Loucy (cell line): ENCODE data around the gene KRTAP3-2.

Experiments used
- H2AFZ ChIP-seq: fragments of 200-600 bp; sonication (generic); 2 replicates; pipeline ENCODE4 v1.6.0; 2016; ENCODE audit warnings: antibody characterized with exemption, mild to moderate bottlenecking, low read length, moderate library complexity
- H3F3A ChIP-seq: fragments of 200-600 bp; 2 replicates; pipeline ENCODE4 v1.6.0; 2016; ENCODE audit warnings: antibody characterized with exemption, low read depth, mild to moderate bottlenecking
- H3K27me3 ChIP-seq: fragments of 200-600 bp; sonication (generic); 2 replicates; pipeline ENCODE4 v1.6.1; 2014; ENCODE audit warnings: low read length, mild to moderate bottlenecking; ENCODE audit not compliant: insufficient read depth, poor library complexity, severe bottlenecking
- H3K36me3 ChIP-seq: fragments of 200-600 bp; sonication (generic); 2 replicates; pipeline ENCODE4 v1.6.1; 2016; ENCODE audit warnings: low read length; ENCODE audit not compliant: insufficient read depth
- H3K4me1 ChIP-seq: fragments of 200-600 bp; sonication (generic); 2 replicates; pipeline ENCODE4 v1.5.1; 2014; ENCODE audit warnings: low read length, mild to moderate bottlenecking; ENCODE audit not compliant: insufficient read depth, poor library complexity, severe bottlenecking
- H3K4me2 ChIP-seq: fragments of 200-600 bp; sonication (generic); 2 replicates; pipeline ENCODE4 v1.6.0; 2014; ENCODE audit warnings: antibody characterized with exemption, low read length, low read depth, mild to moderate bottlenecking; ENCODE audit not compliant: poor library complexity, severe bottlenecking
- H3K4me3 ChIP-seq: fragments of 200-600 bp; sonication (generic); 2 replicates; pipeline ENCODE4 v1.5.1; 2014; ENCODE audit warnings: low read length, mild to moderate bottlenecking, mixed read lengths; ENCODE audit not compliant: poor library complexity, severe bottlenecking
- H3K79me2 ChIP-seq: fragments of 200-600 bp; sonication (generic); 2 replicates; pipeline ENCODE4 v1.6.1; 2014; ENCODE audit warnings: low read length; ENCODE audit not compliant: insufficient read depth
- H3K9ac ChIP-seq: fragments of 200-600 bp; sonication (generic); 2 replicates; pipeline ENCODE4 v1.6.0; 2014; ENCODE audit warnings: mild to moderate bottlenecking, low read depth, low read length, moderate library complexity; ENCODE audit not compliant: poor library complexity, severe bottlenecking
- H3K9me2 ChIP-seq: fragments of 200-600 bp; sonication (generic); replicated peaks from 2 replicates; pipeline ENCODE4 v1.6.1; 2016; ENCODE audit warnings: low read depth, low read length, mixed read lengths
- H3K9me3 ChIP-seq: fragments of 200-600 bp; sonication (generic); 2 replicates; pipeline ENCODE4 v1.6.1; 2014; ENCODE audit warnings: mild to moderate bottlenecking, antibody characterized with exemption, low read length, low read depth; ENCODE audit not compliant: insufficient read depth
- H4K20me1 ChIP-seq: fragments of 200-600 bp; sonication (generic); 2 replicates; pipeline ENCODE4 v1.6.0; 2014; ENCODE audit warnings: antibody characterized with exemption, low read length, mild to moderate bottlenecking; ENCODE audit not compliant: insufficient read depth, poor library complexity, severe bottlenecking
- CTCF ChIP-seq: fragments of 200-600 bp; sonication (generic); conservative IDR thresholded peaks from 2 replicates; pipeline ENCODE4 v1.5.1; 2014; ENCODE audit warnings: mild to moderate bottlenecking, antibody characterized with exemption, low read length
- EZH2phosphoT487 ChIP-seq: fragments of 200-600 bp; IDR thresholded peaks from 2 replicates; pipeline ENCODE4 v1.6.1; 2018; ENCODE audit warnings: antibody characterized with exemption, mild to moderate bottlenecking, moderate library complexity, borderline replicate concordance

KRTAP3-2 gene

GRCh38 chr17:41009936-41010335, 10.2 kb upstream of the KRTAP3-2 start:
- Histone ChIP-seq H3K4me3 (no peak overlapping the region), H3K9me3 (no peaks in the 10 kb centered on the region), H3K4me2 (no peak overlapping the region), H4K20me1 (no peaks in the 10 kb centered on the region), H3K4me1 (no peaks in the 10 kb centered on the region), H3K9me2 (no peaks in the 10 kb centered on the region), H3K9ac (no peak overlapping the region), H3K36me3 (no peaks in the 10 kb centered on the region), H2AFZ (no peak overlapping the region), H3K79me2 (no peaks in the 10 kb centered on the region), H3F3A (no peaks in the 10 kb centered on the region), H3K27me3 (no peaks in the 10 kb centered on the region)
- no peak for TF ChIP-seq EZH2phosphoT487
- no peak for TF ChIP-seq CTCF

- H3F3A ChIP-seq, result no peaks in the 10 kb centered on the region
- no peak overlapping the region for H3K9ac ChIP-seq
- no peaks in the 10 kb centered on the region for H3K9me3 ChIP-seq
- no peaks in the 10 kb centered on the region for H3K9me2 ChIP-seq
- no peaks in the 10 kb centered on the region for H3K4me1 ChIP-seq
- H3K27me3 ChIP-seq, result no peaks in the 10 kb centered on the region
- no peaks in the 10 kb centered on the region for H4K20me1 ChIP-seq
- no peaks in the 10 kb centered on the region for H3K36me3 ChIP-seq
- TF ChIP-seq EZH2phosphoT487 (no peak), CTCF (no peak)
- H3K4me2 ChIP-seq, result no peak overlapping the region
- H3K4me3 ChIP-seq, result no peak overlapping the region
- no peak overlapping the region for H2AFZ ChIP-seq
- H3K79me2 ChIP-seq, result no peaks in the 10 kb centered on the region
These were observed 9.6 kb upstream of the KRTAP3-2 start for GRCh38 chr17:41009301-41009760.

- Histone ChIP-seq H3K4me3 (no peak within 1 kb of the TSS), H3K9me2 (no peaks in the 10 kb centered on the region), H3K79me2 (no peaks in the 10 kb centered on the region), H2AFZ (no peak within 1 kb of the TSS), H3F3A (no peaks in the 10 kb centered on the region), H3K9me3 (no peaks in the 10 kb centered on the region), H4K20me1 (no peaks in the 10 kb centered on the region), H3K4me1 (no peaks in the 10 kb centered on the region), H3K36me3 (no peaks in the 10 kb centered on the region), H3K27me3 (no peaks in the 10 kb centered on the region), H3K9ac (no peak within 1 kb of the TSS), H3K4me2 (no peak within 1 kb of the TSS)
- TF ChIP-seq CTCF (no peak), EZH2phosphoT487 (no peak)
These were observed 9.1 kb upstream of the KRTAP3-2 start, which contains the start of gene KRTAP3-1 for GRCh38 chr17:41008811-41009210. Gene KRTAP3-1 (minus strand): TSS chr17:41009128. CDS start chr17:41009074, 54 bp downstream.
